GM12878 (cell line): Measurements from ENCODE around the gene AMN1. TPM values are rescaled to one million over a fixed set of nuclear protein-coding genes. Genes with fewer than 3 reads are reported as not detected.
A peak's percentile ranks its signal among the peaks of the same experiment; 100 is the strongest.

Experiments
- ATAC-seq: fragments of 200-7000 bp; cut with Tn5 transposase; 3 replicates; pipeline ENCODE4 v1.9.1; 2020; ENCODE audit warnings: mild to moderate bottlenecking, moderate library complexity
- BruUV-seq: library from RNA; stranded (reverse); fragments of 400-500 nt; replicated peaks from 2 replicates; lab custom pipeline; 2021; lab: Mats Ljungman, UMichigan
- CTCF ChIA-PET: fragments of 300-600 bp; sonication (Branson Sonifier 250); formaldehyde crosslinking; extraction: SDS; loops from one replicate; lab custom pipeline; 2021; ENCODE audit warnings: inconsistent platforms; lab: Yijun Ruan, JAX
- POLR2A ChIA-PET: fragments of 350-600 bp; formaldehyde crosslinking; extraction: SDS; loops from one replicate; lab custom pipeline; 2021; ENCODE audit warnings: inconsistent platforms; lab: Charles Lee
- RAD21 ChIA-PET: fragments of 300-600 bp; sonication (Branson Sonifier 250); formaldehyde crosslinking; loops from one replicate; lab custom pipeline; 2023; ENCODE audit warnings: antibody characterized with exemption; ENCODE audit not compliant: unreplicated experiment; lab: Charles Lee
- SMC1A ChIA-PET: fragments of 300-600 bp; sonication (Branson Sonifier 250); formaldehyde crosslinking; loops from one replicate; lab custom pipeline; 2023; ENCODE audit not compliant: unreplicated experiment, uncharacterized antibody; lab: Charles Lee
- DNase-seq: peaks from one replicate; pipeline ENCODE4 v3.0.0-alpha.2; 2011; ENCODE audit warnings: low read depth, low spot score
- FAIRE-seq: peaks from 3 replicates; lab custom pipeline; 2011; peaks lifted over from hg19 to GRCh38; lab: Jason Lieb, UNC
- H2AFZ ChIP-seq: 2 replicates; pipeline ENCODE4 v1.6.0; 2011; ENCODE audit warnings: low read depth, low read length, control low read depth; ENCODE audit not compliant: control insufficient read depth
- H3K27ac ChIP-seq: 2 replicates; pipeline ENCODE4 v1.5.1; 2011; ENCODE audit warnings: control low read depth; ENCODE audit not compliant: control insufficient read depth, insufficient read depth
- H3K27me3 ChIP-seq, 2 experiments: replicated peaks in 1 of 2; 2 replicates each; pipeline versions ENCODE4 v1.6.0 to v1.6.1; 2011; ENCODE audit warnings: low read length in 1 of 2; ENCODE audit not compliant: control insufficient read depth in 2 of 2, insufficient read depth in 2 of 2
- H3K36me3 ChIP-seq, 2 experiments: 2 replicates each; pipeline ENCODE4 v1.5.1; 2011; ENCODE audit warnings: low read length in 1 of 2; ENCODE audit not compliant: control insufficient read depth in 2 of 2, insufficient read depth in 2 of 2
- H3K4me1 ChIP-seq: 2 replicates; pipeline ENCODE4 v1.6.1; 2011; ENCODE audit warnings: mild to moderate bottlenecking, low read length, moderate library complexity, mixed read lengths; ENCODE audit not compliant: control insufficient read depth, insufficient read depth
- H3K4me2 ChIP-seq: 2 replicates; pipeline ENCODE4 v1.6.0; 2011; ENCODE audit warnings: control low read depth; ENCODE audit not compliant: control insufficient read depth, insufficient read depth
- H3K4me3 ChIP-seq: fragments of 200-600 bp; sonication (generic); 2 replicates; pipeline ENCODE4 v1.5.1; 2016
- H3K79me2 ChIP-seq: 2 replicates; pipeline ENCODE4 v1.6.0; 2011; ENCODE audit warnings: low read length; ENCODE audit not compliant: control insufficient read depth, insufficient read depth
- H3K9ac ChIP-seq: 2 replicates; pipeline ENCODE4 v1.8.0; 2011; ENCODE audit warnings: low read length, control low read depth, mixed read lengths; ENCODE audit not compliant: control insufficient read depth, insufficient read depth
- H3K9me3 ChIP-seq: replicated peaks from 3 replicates; pipeline ENCODE4 v1.5.1; 2011; ENCODE audit warnings: mild to moderate bottlenecking, low read length; ENCODE audit not compliant: control insufficient read depth, insufficient read depth
- H4K20me1 ChIP-seq: 2 replicates; pipeline ENCODE4 v1.6.0; 2011; ENCODE audit not compliant: control insufficient read depth, insufficient read depth
- BHLHE40 ChIP-seq, 2 experiments: fragments of 450-650 bp in 1 of 2; IDR thresholded peaks; 2 replicates each; pipeline ENCODE4 v1.6.1; 2011 to 2017; ENCODE audit warnings: low read depth in 2 of 2, borderline replicate concordance in 1 of 2, improper control_type of control experiment in 1 of 2, low read length in 1 of 2, mild to moderate bottlenecking in 1 of 2
- CHD2 ChIP-seq: IDR thresholded peaks from 2 replicates; pipeline ENCODE4 v1.6.1; 2011; ENCODE audit warnings: low read depth, low read length, improper control_type of control experiment, borderline replicate concordance
- DPF2 ChIP-seq: fragments of 450-650 bp; IDR thresholded peaks from 2 replicates; pipeline ENCODE4 v1.6.1; 2017; ENCODE audit warnings: mild to moderate bottlenecking
- IRF4 ChIP-seq: IDR thresholded peaks from 2 replicates; pipeline ENCODE4 v1.6.1; 2011; ENCODE audit warnings: low read depth, low read length
- MXI1 ChIP-seq: fragments of 150-350 bp; IDR thresholded peaks from 2 replicates; pipeline ENCODE4 v1.6.1; 2011; ENCODE audit warnings: low read depth, mild to moderate bottlenecking, inconsistent platforms, low read length, improper control_type of control experiment
- NFXL1 ChIP-seq: fragments of 450-650 bp; IDR thresholded peaks from 2 replicates; pipeline ENCODE4 v1.6.1; 2017; ENCODE audit warnings: antibody characterized with exemption, mild to moderate bottlenecking, borderline replicate concordance
- NR2F1 ChIP-seq: fragments of 450-650 bp; conservative IDR thresholded peaks from 2 replicates; pipeline ENCODE4 v1.6.1; 2017; ENCODE audit warnings: mild to moderate bottlenecking
- PKNOX1 ChIP-seq: fragments of 450-650 bp; IDR thresholded peaks from 2 replicates; pipeline ENCODE4 v1.6.1; 2016; ENCODE audit warnings: mild to moderate bottlenecking
- PML ChIP-seq: IDR thresholded peaks from 2 replicates; pipeline ENCODE4 v1.6.1; 2012; ENCODE audit warnings: low read length, inconsistent platforms
- RBBP5 ChIP-seq: fragments of 200-600 bp; sonication (generic); conservative IDR thresholded peaks from 2 replicates; pipeline ENCODE4 v1.6.1; 2016
- SMAD5 ChIP-seq: IDR thresholded peaks from 2 replicates; pipeline ENCODE4 v1.6.1; 2016; ENCODE audit warnings: antibody characterized with exemption, low read depth
- SUPT20H ChIP-seq: IDR thresholded peaks from 2 replicates; pipeline ENCODE4 v1.6.1; 2011; ENCODE audit warnings: low read depth, mild to moderate bottlenecking, low read length, moderate library complexity, borderline replicate concordance; ENCODE audit not compliant: control insufficient read depth
- TCF7 ChIP-seq: IDR thresholded peaks from 2 replicates; pipeline ENCODE4 v1.6.1; 2014; ENCODE audit warnings: antibody characterized with exemption, borderline replicate concordance
- YBX1 ChIP-seq: fragments of 450-650 bp; IDR thresholded peaks from 2 replicates; pipeline ENCODE4 v1.6.1; 2016; ENCODE audit warnings: antibody characterized with exemption
- YY1 ChIP-seq: IDR thresholded peaks from 2 replicates; pipeline ENCODE4 v1.6.1; 2011; ENCODE audit warnings: low read depth, mild to moderate bottlenecking, low read length
- ZBTB40 ChIP-seq: fragments of 450-650 bp; IDR thresholded peaks from 2 replicates; pipeline ENCODE4 v1.6.1; 2016; ENCODE audit warnings: mild to moderate bottlenecking, moderate library complexity, borderline replicate concordance
- WGBS: methylation state at CpG from one replicate; pipeline ENCODE4 v1.1.6; 2016; ENCODE audit warnings: low lambda C conversion rate; ENCODE audit not compliant: insufficient replicate concordance, insufficient coverage; ENCODE audit errors: missing lambda C conversion rate; 5-methylcytosine and 5-hydroxymethylcytosine counted together
- in situ Hi-C: fragments of 300-500 bp; cut with MboI; formaldehyde crosslinking; loops from 9 replicates; pipeline ENCODE4 v1.14.3; 2018; ENCODE audit warnings: mixed read lengths
- intact Hi-C: fragments of 100-400 bp; cut with micrococcal nuclease; formaldehyde crosslinking; loops from one replicate; pipeline ENCODE4 v1.14.2; 2022; ENCODE audit not compliant: unreplicated experiment
- polyA plus RNA-seq, 11 experiments: library from polyadenylated mRNA; depleted of rRNA in 4 of 11; unstranded in 6 of 11; stranded (reverse) in 5 of 11; fragments of >200 nt; fragmentation: Nextera tagmentation in 4 of 11; fragmentation: Illumina TruSeq in 1 of 11; extraction: Ambion mirVana in 4 of 11; extraction: Trizol in 1 of 11; gene quantifications; 1 replicate in 1 of 11; 2 replicates in 10 of 11; pipeline versions ENCODE4 v1.2.1 to v1.2.3, GENCODE V29; 2011 to 2016; ENCODE audit warnings: inconsistent platforms in 2 of 11, missing spikeins in 2 of 11, low read depth in 1 of 11
- total RNA-seq, 4 experiments: library from RNA; depleted of rRNA in 3 of 4; stranded (reverse); fragments of >200 nt in 3 of 4; fragmentation: Illumina TruSeq in 1 of 4; extraction: Trizol in 1 of 4; gene quantifications; 2 replicates each; pipeline versions ENCODE4 v1.2.1 to v1.2.3, GENCODE V29; 2013 to 2021
- TF ChIP-seq, protein P1 (sequence below): fragments of 450-650 bp; IDR thresholded peaks from 2 replicates; pipeline ENCODE4 v1.6.1; 2017; ENCODE audit warnings: borderline replicate concordance

The AMN1 gene
- total and polyA plus RNA-seq, 10 of the 15 experiments (the other 5 are each of a cell fraction or from before 2014, with no cell fraction given) = 5.4 to 19.3 (median 9.3) TPM

DNA sequence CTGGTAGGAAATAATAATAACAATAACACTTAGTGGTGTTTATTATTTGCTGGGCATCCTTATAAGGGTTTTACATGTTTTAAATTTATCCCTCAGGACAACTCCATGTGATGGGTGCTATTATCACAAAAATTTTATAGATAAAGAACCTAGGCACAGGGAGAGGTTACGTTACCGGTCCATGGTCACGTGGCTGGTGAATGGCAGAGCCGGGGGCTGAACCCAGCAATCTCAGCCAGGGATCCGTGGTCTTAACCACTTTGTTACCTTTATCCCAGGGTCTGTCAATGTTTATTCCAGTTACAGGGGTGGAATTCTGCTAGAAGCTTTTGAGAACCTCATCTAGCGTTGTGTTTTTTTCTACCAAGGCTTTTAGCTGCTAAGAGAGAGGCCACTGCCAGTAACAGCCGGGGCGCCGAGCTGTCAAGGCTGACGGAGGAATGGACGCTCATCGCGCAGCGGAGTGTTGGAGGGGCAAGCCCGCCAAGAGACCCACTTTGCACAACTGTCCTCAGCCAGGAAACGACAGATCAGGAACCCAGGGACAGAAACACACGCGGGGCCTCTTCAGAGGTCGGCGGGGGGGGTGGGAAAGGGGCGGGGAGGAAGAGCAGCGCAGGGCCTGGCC is 418 bp downstream of the AMN1 start (continued):
- TF ChIP-seq MXI1 (peak; percentile 66), YY1 (peak; percentile 9; the same call in 1 of the 2 replicates), IRF4 (no peak), SMAD5 (peak; percentile 31; the same call in 1 of the 2 replicates), RBBP5 (no peak), PKNOX1 (peak; percentile 81), PML (peak; percentile 18; the same call in 1 of the 2 replicates), BHLHE40 (IDR thresholded peaks at IDR 0.05; ENCODE audit: borderline replicate concordance in 1 of 2, low read depth in 2 of 2, low read length in 1 of 2) (peak; percentile 32 to 58; a peak in 2 of 4 replicates), TCF7 (no peak), NR2F1 (no peak)
- TF ChIP-seq, all 136 proteins: peak for 13

DNA sequence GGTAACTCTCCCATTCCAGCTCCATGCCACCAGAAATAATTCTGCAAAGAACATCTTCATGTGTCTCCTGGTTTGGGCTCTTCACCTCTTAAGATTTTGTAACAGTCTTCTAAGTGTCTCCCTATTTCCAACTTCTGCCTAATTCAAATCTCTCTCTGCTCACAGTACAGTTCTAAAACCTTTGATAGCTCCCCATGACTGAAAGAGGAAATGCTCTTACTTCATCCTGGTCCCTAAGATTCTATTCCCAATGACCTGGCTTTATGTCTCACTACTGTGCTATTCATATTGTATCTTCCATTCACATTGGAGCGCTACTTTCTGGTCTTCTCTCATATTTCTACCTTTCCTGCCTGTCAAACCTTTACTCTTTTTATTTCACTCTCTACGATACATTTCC is 1.6 kb downstream of the AMN1 start:
- no peak overlapping the region for H3K4me3 ChIP-seq
- ChIA-PET SMC1A (interaction anchor here (0.8 to 11.6 kb wide), 10 partner anchors 13 to 948 kb away, joined by 3 to 83 read pairs (median 11); no protein-coding TSS in a partner anchor), CTCF (no interaction called here), POLR2A (interaction anchor here (0.6 to 10.1 kb wide), 5 partner anchors 18 to 275 kb away, joined by 3 to 82 read pairs (median 11); no protein-coding TSS in a partner anchor), RAD21 (interaction anchor here (0.8 to 3.4 kb wide), 7 partner anchors 12 to 81 kb away, joined by 3 to 25 read pairs (median 6); no protein-coding TSS in a partner anchor)
- H3K36me3 ChIP-seq = no peaks in the 10 kb centered on the region
- WGBS = 94% methylated on average over 2 of the region's 2 CpGs
- no peak overlapping the region for H3K4me2 ChIP-seq
- H3K27ac ChIP-seq = no peak overlapping the region
- intact Hi-C loops = loop anchor here (5.0 to 10.0 kb wide), 2 partner anchors 80 to 168 kb away; no protein-coding TSS in a partner anchor
- DNase-seq = no peak
- no peak for ATAC-seq
- H3K9ac ChIP-seq = no peak overlapping the region
- no peaks in the 10 kb centered on the region for H4K20me1 ChIP-seq
- no peaks in the 10 kb centered on the region for H3K27me3 ChIP-seq
- no peak overlapping the region for H2AFZ ChIP-seq
- in situ Hi-C loops = no loop called here
- BruUV-seq = no TSS peak
- no peak for FAIRE-seq
- peaks cover 9% of the 10 kb centered on the region for H3K79me2 ChIP-seq
- peaks cover 21% of the 10 kb centered on the region for H3K4me1 ChIP-seq
- H3K9me3 ChIP-seq = no peaks in the 10 kb centered on the region; the same call in 2 of the 3 replicates
- TF ChIP-seq SUPT20H (no peak), YBX1 (no peak), CHD2 (no peak), ZBTB40 (no peak), NFXL1 (no peak), DPF2 (no peak)
- TF ChIP-seq, protein P1, sequence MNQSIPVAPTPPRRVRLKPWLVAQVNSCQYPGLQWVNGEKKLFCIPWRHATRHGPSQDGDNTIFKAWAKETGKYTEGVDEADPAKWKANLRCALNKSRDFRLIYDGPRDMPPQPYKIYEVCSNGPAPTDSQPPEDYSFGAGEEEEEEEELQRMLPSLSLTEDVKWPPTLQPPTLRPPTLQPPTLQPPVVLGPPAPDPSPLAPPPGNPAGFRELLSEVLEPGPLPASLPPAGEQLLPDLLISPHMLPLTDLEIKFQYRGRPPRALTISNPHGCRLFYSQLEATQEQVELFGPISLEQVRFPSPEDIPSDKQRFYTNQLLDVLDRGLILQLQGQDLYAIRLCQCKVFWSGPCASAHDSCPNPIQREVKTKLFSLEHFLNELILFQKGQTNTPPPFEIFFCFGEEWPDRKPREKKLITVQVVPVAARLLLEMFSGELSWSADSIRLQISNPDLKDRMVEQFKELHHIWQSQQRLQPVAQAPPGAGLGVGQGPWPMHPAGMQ = no peak
